KMS-11 (cell line): Measurements from ENCODE around the gene PRADC1.
"Not testable (repeated sequence)": the region's sequence is repeated elsewhere in the genome, so short reads cannot be mapped to it uniquely, and the experiment has no call there.

Experiments used
- H2AFZ ChIP-seq: fragments of 200-600 bp; sonication (generic); 2 replicates; pipeline ENCODE4 v1.6.1; 2016; ENCODE audit warnings: antibody characterized with exemption, mixed run types, low read depth
- H3K27ac ChIP-seq: fragments of 200-600 bp; sonication (generic); 2 replicates; pipeline ENCODE4 v1.6.1; 2016; ENCODE audit warnings: mild to moderate bottlenecking, mixed run types
- H3K27me3 ChIP-seq: fragments of 200-600 bp; sonication (generic); 2 replicates; pipeline ENCODE4 v1.6.1; 2017; ENCODE audit warnings: mild to moderate bottlenecking, low read depth, mixed run types, moderate library complexity; ENCODE audit not compliant: insufficient read depth
- H3K36me3 ChIP-seq: fragments of 200-600 bp; sonication (generic); 2 replicates; pipeline ENCODE4 v1.6.1; 2017; ENCODE audit warnings: mild to moderate bottlenecking, mixed run types; ENCODE audit not compliant: insufficient read depth
- H3K4me1 ChIP-seq: fragments of 200-600 bp; sonication (generic); 2 replicates; pipeline ENCODE4 v1.6.1; 2016; ENCODE audit warnings: mild to moderate bottlenecking, low read depth, mixed run types; ENCODE audit not compliant: poor library complexity, severe bottlenecking
- H3K4me2 ChIP-seq: fragments of 200-600 bp; sonication (generic); 2 replicates; pipeline ENCODE4 v1.7.0; 2016; ENCODE audit warnings: mild to moderate bottlenecking, mixed run types
- H3K4me3 ChIP-seq: fragments of 200-600 bp; sonication (generic); IDR thresholded peaks from 2 replicates; pipeline ENCODE4 v1.6.1; 2017; ENCODE audit warnings: low read depth, low read length, mixed read lengths; ENCODE audit not compliant: insufficient read depth
- H3K79me2 ChIP-seq: fragments of 200-600 bp; sonication (generic); 2 replicates; pipeline ENCODE4 v1.6.1; 2016; ENCODE audit warnings: low read depth, mixed run types; ENCODE audit not compliant: insufficient read depth
- H3K9ac ChIP-seq: fragments of 200-600 bp; sonication (generic); 2 replicates; pipeline ENCODE4 v1.6.1; 2016; ENCODE audit warnings: mild to moderate bottlenecking, mixed run types
- H4K20me1 ChIP-seq: fragments of 200-600 bp; sonication (generic); 2 replicates; pipeline ENCODE4 v1.6.1; 2016; ENCODE audit warnings: mild to moderate bottlenecking, mixed run types; ENCODE audit not compliant: insufficient read depth
- TF ChIP-seq, protein P1 (sequence below): fragments of 200-600 bp; sonication (generic); conservative IDR thresholded peaks from 2 replicates; pipeline ENCODE4 v1.6.1; 2017; ENCODE audit warnings: low read depth, mild to moderate bottlenecking, antibody characterized with exemption, low read length, moderate library complexity, mixed read lengths

The PRADC1 gene

DNA sequence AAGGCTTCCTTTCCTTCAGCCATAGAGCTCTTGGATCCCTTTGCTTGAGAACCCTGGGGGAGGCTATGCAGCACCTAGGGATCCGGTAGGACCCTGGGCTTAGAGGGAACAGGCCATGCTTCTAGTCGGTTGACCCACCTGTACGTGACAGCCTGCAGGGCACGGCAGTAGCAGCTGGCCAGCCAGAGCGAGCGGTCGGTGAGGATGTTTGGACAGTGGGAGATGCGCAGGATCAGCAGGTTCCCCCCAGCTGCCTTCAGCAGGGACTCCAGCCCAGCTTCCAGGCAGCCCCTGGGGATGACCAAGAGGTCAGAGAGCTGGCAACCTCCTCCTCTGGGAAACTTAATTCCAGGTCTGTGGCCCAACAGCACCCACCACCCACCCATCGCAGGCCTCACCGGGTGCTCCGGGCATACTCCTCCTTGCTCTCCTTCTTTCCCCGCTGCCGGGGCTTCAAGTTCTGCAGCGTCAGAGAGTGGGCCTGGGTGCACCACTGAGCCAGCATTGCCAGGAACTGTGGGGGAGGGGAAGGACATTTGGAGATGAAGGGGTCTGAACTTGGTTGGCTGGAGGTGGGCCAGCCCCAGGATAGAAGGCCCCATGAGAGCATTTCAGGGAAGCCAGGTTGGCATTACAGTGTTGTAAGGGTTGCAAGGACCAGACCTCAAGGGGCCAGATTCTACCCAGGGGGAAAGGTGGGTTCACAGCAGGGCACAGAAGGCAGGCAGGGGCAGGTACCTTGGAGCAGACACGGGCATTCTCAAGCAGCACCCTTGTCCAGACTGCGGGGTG is 30.7 kb upstream of the PRADC1 start:
- Histone ChIP-seq H3K27me3 (no peaks in the 10 kb centered on the region), H3K4me3 (no peak overlapping the region), H3K4me1 (no peaks in the 10 kb centered on the region), H3K79me2 (0 out of 2 replicates have a peak, but pooled peaks cover 4% of the 10 kb centered on the region), H4K20me1 (no peaks in the 10 kb centered on the region), H2AFZ (no peak overlapping the region), H3K4me2 (no peak overlapping the region), H3K9ac (no peak overlapping the region), H3K36me3 (peaks cover 4% of the 10 kb centered on the region; the same call in 1 of the 2 replicates), H3K27ac (no peak overlapping the region)
- TF ChIP-seq, protein P1, sequence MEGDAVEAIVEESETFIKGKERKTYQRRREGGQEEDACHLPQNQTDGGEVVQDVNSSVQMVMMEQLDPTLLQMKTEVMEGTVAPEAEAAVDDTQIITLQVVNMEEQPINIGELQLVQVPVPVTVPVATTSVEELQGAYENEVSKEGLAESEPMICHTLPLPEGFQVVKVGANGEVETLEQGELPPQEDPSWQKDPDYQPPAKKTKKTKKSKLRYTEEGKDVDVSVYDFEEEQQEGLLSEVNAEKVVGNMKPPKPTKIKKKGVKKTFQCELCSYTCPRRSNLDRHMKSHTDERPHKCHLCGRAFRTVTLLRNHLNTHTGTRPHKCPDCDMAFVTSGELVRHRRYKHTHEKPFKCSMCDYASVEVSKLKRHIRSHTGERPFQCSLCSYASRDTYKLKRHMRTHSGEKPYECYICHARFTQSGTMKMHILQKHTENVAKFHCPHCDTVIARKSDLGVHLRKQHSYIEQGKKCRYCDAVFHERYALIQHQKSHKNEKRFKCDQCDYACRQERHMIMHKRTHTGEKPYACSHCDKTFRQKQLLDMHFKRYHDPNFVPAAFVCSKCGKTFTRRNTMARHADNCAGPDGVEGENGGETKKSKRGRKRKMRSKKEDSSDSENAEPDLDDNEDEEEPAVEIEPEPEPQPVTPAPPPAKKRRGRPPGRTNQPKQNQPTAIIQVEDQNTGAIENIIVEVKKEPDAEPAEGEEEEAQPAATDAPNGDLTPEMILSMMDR = no peak

DNA sequence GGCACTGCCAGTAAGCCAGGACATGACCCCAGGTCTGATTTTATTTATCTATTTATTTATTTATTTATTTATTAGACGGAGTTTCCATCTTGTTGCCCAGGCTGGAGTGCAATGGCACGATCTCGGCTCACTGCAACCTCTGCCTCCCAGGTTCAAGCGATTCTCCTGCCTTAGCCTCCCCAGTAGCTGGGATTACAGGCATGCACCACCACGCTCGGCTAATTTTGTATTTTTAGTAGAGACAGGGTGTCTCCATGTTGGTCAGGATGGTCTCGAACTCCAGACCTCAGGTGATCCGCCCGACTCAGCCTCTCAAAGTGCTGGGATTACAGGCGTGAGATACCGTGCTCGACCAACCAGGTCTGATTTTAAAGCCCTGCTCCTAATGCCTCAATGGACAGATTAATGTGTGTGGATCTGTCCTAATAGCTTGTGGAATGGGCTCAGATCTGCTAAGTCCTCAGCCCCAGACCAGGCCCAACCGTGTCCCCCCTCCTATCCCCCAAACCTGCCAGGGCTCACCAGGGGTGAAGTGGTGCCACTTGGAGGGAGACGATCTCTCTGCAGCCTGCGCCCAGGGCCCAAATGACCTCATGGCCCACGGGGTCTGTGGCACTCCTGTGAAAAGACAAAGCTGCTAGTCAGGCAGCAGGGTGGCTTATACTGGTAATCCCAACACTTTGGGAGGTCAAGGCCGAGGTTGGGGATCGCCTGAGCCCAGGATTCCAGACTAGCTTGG is 29.8 kb upstream of the PRADC1 start:
- not testable (repeated sequence) for H3K79me2 ChIP-seq, H2AFZ ChIP-seq, H3K4me3 ChIP-seq, H3K4me1 ChIP-seq, H4K20me1 ChIP-seq, H3K27ac ChIP-seq, H3K36me3 ChIP-seq, H3K4me2 ChIP-seq, H3K9ac ChIP-seq, H3K27me3 ChIP-seq

DNA sequence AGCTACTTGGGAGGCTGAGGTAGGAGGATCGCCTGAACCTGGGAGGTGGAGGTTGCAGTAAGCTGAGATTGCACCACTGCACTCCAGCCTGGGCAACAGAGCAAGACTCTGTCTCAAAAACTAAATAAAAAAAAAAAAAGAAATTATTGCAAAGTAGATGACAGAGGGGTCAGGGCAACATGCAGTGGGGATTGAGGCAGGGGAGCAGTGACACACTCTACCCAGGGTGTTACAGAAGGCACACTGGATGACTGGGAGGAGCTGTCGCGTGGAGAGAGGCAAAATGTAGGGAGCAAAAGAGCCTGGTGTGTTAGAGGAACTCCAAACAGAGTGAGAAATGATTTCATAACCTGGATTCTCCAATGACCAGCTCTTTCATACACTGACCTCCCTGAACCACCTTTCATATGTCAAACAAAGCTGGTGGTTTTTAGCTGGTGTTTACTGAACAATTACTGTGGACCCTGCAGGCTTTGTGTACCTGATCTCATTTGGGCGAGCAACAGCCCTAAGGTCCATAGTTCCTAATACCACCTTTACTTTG is 29.1 kb upstream of the PRADC1 start:
- no peak overlapping the region for H3K27ac ChIP-seq
- H3K4me3 ChIP-seq = no peak overlapping the region
- no peak overlapping the region for H3K9ac ChIP-seq
- H3K36me3 ChIP-seq = peaks cover 4% of the 10 kb centered on the region; the same call in 1 of the 2 replicates
- no peak overlapping the region for H2AFZ ChIP-seq
- H3K4me1 ChIP-seq = no peaks in the 10 kb centered on the region
- H4K20me1 ChIP-seq = no peaks in the 10 kb centered on the region
- no peaks in the 10 kb centered on the region for H3K79me2 ChIP-seq
- H3K4me2 ChIP-seq = no peak overlapping the region
- TF ChIP-seq, protein P1 = no peak
- no peaks in the 10 kb centered on the region for H3K27me3 ChIP-seq

DNA sequence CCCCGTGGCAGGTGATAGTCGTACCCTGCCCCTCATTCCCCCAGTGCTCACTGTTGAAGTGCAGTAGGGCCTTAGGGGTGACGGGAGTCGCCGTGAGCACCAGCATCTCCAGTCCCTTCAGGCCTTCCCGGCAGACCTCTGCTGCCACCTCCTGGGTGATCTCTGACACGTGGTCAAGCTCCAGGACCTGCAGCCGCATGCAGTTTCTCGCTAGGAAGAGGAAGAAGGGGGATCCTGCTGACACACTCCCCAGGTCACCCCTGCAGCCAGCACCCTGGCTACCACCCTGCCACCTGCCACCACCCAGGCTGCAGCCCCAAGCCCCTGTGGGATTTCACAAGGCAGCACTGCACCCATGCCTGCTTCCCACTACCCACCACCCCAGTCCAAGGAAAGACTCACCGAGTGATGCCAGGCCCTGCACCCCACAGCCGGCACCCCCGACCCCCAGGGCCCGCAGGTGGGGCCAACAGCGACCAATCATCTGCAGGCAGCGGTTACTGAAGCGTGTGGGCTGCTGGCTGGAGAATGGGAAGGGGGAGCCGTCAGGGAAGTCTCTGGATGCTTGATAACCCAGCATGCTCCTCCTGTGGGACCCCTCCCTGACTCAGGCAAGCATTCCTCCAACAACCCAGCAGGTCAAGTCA is 27.4 kb upstream of the PRADC1 start:
- Histone ChIP-seq H3K4me2 (no peak overlapping the region), H3K79me2 (no peaks in the 10 kb centered on the region), H2AFZ (no peak overlapping the region), H3K36me3 (peaks cover 4% of the 10 kb centered on the region; the same call in 1 of the 2 replicates), H3K27ac (no peak overlapping the region), H4K20me1 (no peaks in the 10 kb centered on the region), H3K9ac (no peak overlapping the region), H3K4me1 (no peaks in the 10 kb centered on the region), H3K4me3 (no peak overlapping the region), H3K27me3 (no peaks in the 10 kb centered on the region)
- TF ChIP-seq, protein P1 = no peak; the same call in 1 of the 2 replicates
